Activated CD4-positive, alpha-beta memory T cell treated with anti-CD3 and anti-CD28 coated beads, Interleukin-2, amount 10 ng/mL, durations not matched to agents 7 days and 5 days (primary cell): ENCODE results near the gene SLC35F3. TPM values are rescaled to one million over a fixed set of nuclear protein-coding genes. Genes with fewer than 3 reads are reported as not detected.
"Not testable (repeated sequence)": the region's sequence is repeated elsewhere in the genome, so short reads cannot be mapped to it uniquely, and the experiment has no call there.

Experiments
- CTCF ChIA-PET: fragments of 350-600 bp; sonication (Branson Sonifier 250); formaldehyde crosslinking; loops from one replicate; lab custom pipeline; 2021; ENCODE audit warnings: antibody characterized with exemption, inconsistent platforms; lab: Charles Lee
- POLR2A ChIA-PET: fragments of 350-600 bp; sonication (Branson Sonifier 250); formaldehyde crosslinking; loops from one replicate; lab custom pipeline; 2021; ENCODE audit warnings: antibody characterized with exemption; lab: Charles Lee
- DNase-seq: peaks from one replicate; pipeline ENCODE4 v3.0.0-alpha.2; 2020
- H3K27ac Mint-ChIP-seq: one replicate; pipeline ENCODE4 v1.8.0; 2021; ENCODE audit warnings: mild to moderate bottlenecking, mixed read lengths
- H3K27me3 Mint-ChIP-seq: one replicate; pipeline ENCODE4 v1.8.0; 2021; ENCODE audit warnings: mixed read lengths
- H3K36me3 Mint-ChIP-seq: one replicate; pipeline ENCODE4 v1.8.0; 2021; ENCODE audit warnings: low read depth, mixed read lengths
- H3K4me1 Mint-ChIP-seq: one replicate; pipeline ENCODE4 v1.8.0; 2021; ENCODE audit warnings: mixed read lengths
- H3K4me3 Mint-ChIP-seq: one replicate; pipeline ENCODE4 v1.8.0; 2021; ENCODE audit warnings: mild to moderate bottlenecking, mixed read lengths
- H3K9me3 Mint-ChIP-seq: one replicate; pipeline ENCODE4 v1.8.0; 2021; ENCODE audit warnings: mixed read lengths
- total RNA-seq, 2 experiments: library from RNA; stranded (reverse); gene quantifications; one replicate each; pipeline ENCODE4 v1.2.3, GENCODE V29; 2021

SLC35F3 gene
- total RNA-seq, 2 experiments from 2014 or later = 10.7 to 11.3 TPM

- peaks cover 4% of the 10 kb centered on the region for H3K9me3 Mint-ChIP-seq
These were observed 427.0 kb downstream of the SLC35F3 start for GRCh38 chr1:234331507-234331906.

GRCh38 chr1:234336359-234336758, 431.9 kb downstream of the SLC35F3 start:
- peaks cover 29% of the 10 kb centered on the region for H3K27me3 Mint-ChIP-seq
- POLR2A ChIA-PET = no interaction called here

More at GRCh38 chr1:234331507-234331906, 427.0 kb downstream of the SLC35F3 start:
- H3K36me3 Mint-ChIP-seq = no peaks in the 10 kb centered on the region
- ChIA-PET POLR2A (no interaction called here), CTCF (interaction anchor here (1.6 kb wide), 1 partner anchor 21 kb away, joined by 5 read pairs; no protein-coding TSS in a partner anchor)
- no peak overlapping the region for H3K4me3 Mint-ChIP-seq
- no peak for DNase-seq
- peaks cover 4% of the 10 kb centered on the region for H3K4me1 Mint-ChIP-seq
- no peak overlapping the region for H3K27ac Mint-ChIP-seq
- peaks cover 14% of the 10 kb centered on the region for H3K27me3 Mint-ChIP-seq

GRCh38 chr1:234337233-234337632, 432.8 kb downstream of the SLC35F3 start:
- ChIA-PET CTCF (interaction anchor here (1.4 to 1.6 kb wide), 2 partner anchors 10 to 27 kb away, joined by 6 to 11 read pairs; no protein-coding TSS in a partner anchor), POLR2A (no interaction called here)
- H3K27me3 Mint-ChIP-seq = peaks cover 24% of the 10 kb centered on the region
- H3K36me3 Mint-ChIP-seq = no peaks in the 10 kb centered on the region
- H3K9me3 Mint-ChIP-seq = peaks cover 8% of the 10 kb centered on the region
- no peaks in the 10 kb centered on the region for H3K4me1 Mint-ChIP-seq
- DNase-seq = no peak
- no peak overlapping the region for H3K27ac Mint-ChIP-seq
- no peak overlapping the region for H3K4me3 Mint-ChIP-seq

More at GRCh38 chr1:234336359-234336758, 431.9 kb downstream of the SLC35F3 start:
- no peak for DNase-seq
- CTCF ChIA-PET = interaction anchor here (0.6 to 1.6 kb wide), 4 partner anchors 9 to 224 kb away, joined by 3 to 11 read pairs (median 4); no protein-coding TSS in a partner anchor
- H3K4me3 Mint-ChIP-seq = no peak overlapping the region
- peaks cover 8% of the 10 kb centered on the region for H3K9me3 Mint-ChIP-seq
- no peaks in the 10 kb centered on the region for H3K36me3 Mint-ChIP-seq
- no peak overlapping the region for H3K27ac Mint-ChIP-seq
- H3K4me1 Mint-ChIP-seq = no peaks in the 10 kb centered on the region

DNA sequence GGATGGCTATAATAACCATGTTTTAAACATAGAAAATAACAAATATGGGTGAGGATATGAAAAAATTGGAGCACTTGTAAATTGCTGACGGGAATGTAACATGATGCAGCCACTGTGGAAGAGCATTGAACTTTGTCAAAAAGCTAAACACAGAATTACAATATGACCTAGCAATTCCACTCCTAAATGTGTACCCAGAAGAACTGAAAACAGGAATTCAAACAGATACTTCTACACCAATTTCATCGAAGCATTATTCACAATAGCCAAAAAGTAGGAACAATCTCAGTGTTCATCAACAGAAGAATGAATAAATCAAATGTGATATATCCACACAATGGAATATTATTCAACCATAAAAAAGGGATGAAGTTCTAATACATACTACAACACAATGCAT, 436.1 kb downstream of the SLC35F3 start:
- peaks cover 6% of the 10 kb centered on the region for H3K9me3 Mint-ChIP-seq
- peaks cover 18% of the 10 kb centered on the region for H3K27me3 Mint-ChIP-seq
- no peaks in the 10 kb centered on the region for H3K4me1 Mint-ChIP-seq
- H3K27ac Mint-ChIP-seq = no peak overlapping the region
- ChIA-PET POLR2A (no interaction called here), CTCF (no interaction called here)
- no peak overlapping the region for H3K4me3 Mint-ChIP-seq
- no peaks in the 10 kb centered on the region for H3K36me3 Mint-ChIP-seq
- no peak for DNase-seq

GRCh38 chr1:234342774-234343173, 438.3 kb downstream of the SLC35F3 start:
- Mint-ChIP-seq H3K27ac (no peak overlapping the region), H3K27me3 (peaks cover 4% of the 10 kb centered on the region), H3K4me3 (no peak overlapping the region), H3K4me1 (no peaks in the 10 kb centered on the region), H3K9me3 (no peaks in the 10 kb centered on the region), H3K36me3 (no peaks in the 10 kb centered on the region)
- CTCF ChIA-PET = interaction anchor here (1.4 to 1.8 kb wide), 2 partner anchors 16 to 228 kb away, joined by 4 read pairs; no protein-coding TSS in a partner anchor
- no peak for DNase-seq
- POLR2A ChIA-PET = interaction anchor here (1.4 kb wide), 1 partner anchor 31 kb away, joined by 3 read pairs; the partner anchor contains the start of gene COA6

DNA sequence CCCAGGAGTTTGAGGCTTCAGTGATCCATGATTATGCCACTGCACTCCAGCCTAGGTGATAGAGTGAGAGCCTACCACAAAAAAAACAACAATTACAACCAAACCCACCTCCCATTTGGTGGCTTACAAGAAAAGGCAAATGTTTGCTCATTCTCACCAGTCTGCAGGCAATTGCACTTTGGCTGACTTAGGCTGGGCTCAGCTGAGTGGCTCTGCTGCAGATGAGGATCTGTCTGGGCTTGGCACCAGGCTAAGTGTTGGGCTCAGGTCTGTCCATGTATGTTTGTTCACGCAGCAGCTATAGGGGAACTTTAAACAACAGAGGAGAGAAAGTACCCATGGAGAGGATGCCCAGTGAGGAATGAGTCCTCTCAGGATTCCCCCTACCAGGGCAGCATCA, 440.8 kb downstream of the SLC35F3 start:
- Mint-ChIP-seq H3K27ac (no peak overlapping the region), H3K36me3 (no peaks in the 10 kb centered on the region), H3K4me1 (no peaks in the 10 kb centered on the region), H3K27me3 (peaks cover 6% of the 10 kb centered on the region), H3K4me3 (no peak overlapping the region), H3K9me3 (no peaks in the 10 kb centered on the region)
- ChIA-PET CTCF (interaction anchor here (1.4 kb wide), 1 partner anchor 22 kb away, joined by 4 read pairs; no protein-coding TSS in a partner anchor), POLR2A (no interaction called here)
- no peak for DNase-seq

DNA sequence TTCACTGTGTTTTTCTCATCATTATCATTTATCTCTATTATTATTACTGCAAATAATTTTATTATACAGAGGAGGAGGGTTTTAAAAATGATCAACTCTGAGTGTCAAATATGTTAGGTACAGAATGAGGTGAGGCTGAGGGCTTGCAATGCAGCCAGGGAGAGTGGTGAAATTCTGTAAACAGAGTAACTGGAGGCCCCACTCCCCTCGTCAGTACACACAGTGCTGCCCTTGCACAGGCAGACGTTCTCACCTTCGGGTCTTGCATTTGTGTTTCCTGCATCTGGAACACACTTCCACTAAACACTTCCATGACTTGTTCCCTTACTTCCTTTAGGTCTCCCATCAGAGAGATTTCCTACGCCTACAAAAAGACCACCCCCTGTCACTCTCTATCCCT, 444.5 kb downstream of the SLC35F3 start:
- Mint-ChIP-seq H3K9me3 (no peaks in the 10 kb centered on the region), H3K4me3 (no peak overlapping the region), H3K4me1 (no peaks in the 10 kb centered on the region), H3K27me3 (peaks cover 16% of the 10 kb centered on the region), H3K36me3 (no peaks in the 10 kb centered on the region), H3K27ac (no peak overlapping the region)
- DNase-seq = no peak
- ChIA-PET POLR2A (interaction anchor here (1.4 kb wide), 1 partner anchor 24 kb away, joined by 3 read pairs; the partner anchor contains the start of gene COA6), CTCF (interaction anchor here (0.6 kb wide), 1 partner anchor 22 kb away, joined by 3 read pairs; no protein-coding TSS in a partner anchor)

DNA sequence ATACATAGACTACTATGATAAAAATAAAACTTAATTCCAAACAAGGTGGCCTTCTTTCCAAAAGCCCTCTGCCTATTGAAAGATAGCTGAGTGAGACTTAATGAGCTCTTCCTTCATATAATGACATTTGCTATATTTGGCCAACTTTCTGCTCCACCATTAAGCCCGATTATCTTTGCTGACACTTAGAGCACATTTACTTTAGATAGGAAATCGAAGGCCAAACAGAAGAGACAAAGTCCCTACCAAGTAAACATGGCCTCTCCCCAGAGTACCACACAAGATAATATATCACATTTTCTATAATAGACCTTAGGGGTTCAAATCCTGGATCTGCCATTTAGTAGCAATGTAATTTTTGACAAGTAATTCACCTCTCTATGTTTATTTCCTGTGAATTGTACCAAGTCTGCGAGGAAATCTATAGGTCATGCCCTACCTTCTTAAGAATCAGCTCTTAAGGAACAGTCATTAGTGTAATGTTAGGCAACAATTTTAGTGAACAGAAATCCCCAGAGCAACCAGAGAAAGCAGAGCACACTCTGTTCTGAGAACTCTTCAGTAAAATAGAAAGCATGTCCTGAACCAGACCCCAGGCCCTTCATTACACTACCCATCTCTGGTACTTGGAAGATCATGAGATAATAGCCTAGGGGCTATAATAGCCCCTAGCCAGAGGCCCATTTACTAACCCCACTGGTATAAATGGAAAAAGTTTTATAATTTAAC, 451.5 kb downstream of the SLC35F3 start:
- Mint-ChIP-seq H3K36me3 (peaks cover 3% of the 10 kb centered on the region), H3K4me3 (peak overlapping the region; percentile 81), H3K27me3 (peaks cover 12% of the 10 kb centered on the region), H3K27ac (peak overlapping the region; percentile 70), H3K4me1 (peaks cover 19% of the 10 kb centered on the region), H3K9me3 (no peaks in the 10 kb centered on the region)
- POLR2A ChIA-PET = interaction anchor here (3.6 kb wide), 1 partner anchor 18 kb away, joined by 34 read pairs; the partner anchor contains the start of gene COA6
- CTCF ChIA-PET = interaction anchor here (0.8 to 2.7 kb wide), 5 partner anchors 11 to 400 kb away, joined by 3 to 11 read pairs (median 3); no protein-coding TSS in a partner anchor
- no peak for DNase-seq

GRCh38 chr1:234356615-234357269, 452.3 kb downstream of the SLC35F3 start:
- Mint-ChIP-seq H3K27me3 (peaks cover 13% of the 10 kb centered on the region), H3K4me3 (peak overlapping the region; percentile 81), H3K27ac (peak overlapping the region; percentile 70), H3K4me1 (peaks cover 19% of the 10 kb centered on the region)
- ChIA-PET POLR2A (interaction anchor here (0.8 to 3.6 kb wide), 4 partner anchors 13 to 121 kb away, joined by 3 to 34 read pairs (median 4); partner anchors contain the start of gene COA6), CTCF (interaction anchor here (1.4 to 2.7 kb wide), 3 partner anchors 17 to 30 kb away, joined by 3 to 11 read pairs (median 4); partner anchors contain the start of gene COA6)
- not testable (repeated sequence) for H3K9me3 Mint-ChIP-seq, H3K36me3 Mint-ChIP-seq
- peak; percentile 66 for DNase-seq

- peaks cover 3% of the 10 kb centered on the region for H3K36me3 Mint-ChIP-seq
- no peak overlapping the region for H3K27ac Mint-ChIP-seq
- H3K4me1 Mint-ChIP-seq = peaks cover 19% of the 10 kb centered on the region
- H3K27me3 Mint-ChIP-seq = peaks cover 9% of the 10 kb centered on the region
- H3K9me3 Mint-ChIP-seq = no peaks in the 10 kb centered on the region
- DNase-seq = no peak
- peak overlapping the region; percentile 81 for H3K4me3 Mint-ChIP-seq
- ChIA-PET POLR2A (interaction anchor here (0.8 to 3.6 kb wide), 5 partner anchors 12 to 120 kb away, joined by 3 to 34 read pairs (median 4); partner anchors contain the start of gene COA6), CTCF (interaction anchor here (1.2 to 2.7 kb wide), 3 partner anchors 10 to 31 kb away, joined by 3 to 11 read pairs (median 4); partner anchors contain the start of gene COA6)
These were observed 453.4 kb downstream of the SLC35F3 start for GRCh38 chr1:234357831-234358230.

GRCh38 chr1:234361102-234361603, 456.7 kb downstream of the SLC35F3 start:
- no peak for DNase-seq
- peaks cover 4% of the 10 kb centered on the region for H3K27me3 Mint-ChIP-seq
- H3K4me1 Mint-ChIP-seq = peaks cover 15% of the 10 kb centered on the region
- ChIA-PET POLR2A (interaction anchor here (1.2 kb wide), 1 partner anchor 12 kb away, joined by 3 read pairs; the partner anchor contains the start of gene COA6), CTCF (no interaction called here)
- no peaks in the 10 kb centered on the region for H3K9me3 Mint-ChIP-seq
- H3K36me3 Mint-ChIP-seq = peaks cover 3% of the 10 kb centered on the region
- H3K27ac Mint-ChIP-seq = no peak overlapping the region
- no peak overlapping the region for H3K4me3 Mint-ChIP-seq

DNA sequence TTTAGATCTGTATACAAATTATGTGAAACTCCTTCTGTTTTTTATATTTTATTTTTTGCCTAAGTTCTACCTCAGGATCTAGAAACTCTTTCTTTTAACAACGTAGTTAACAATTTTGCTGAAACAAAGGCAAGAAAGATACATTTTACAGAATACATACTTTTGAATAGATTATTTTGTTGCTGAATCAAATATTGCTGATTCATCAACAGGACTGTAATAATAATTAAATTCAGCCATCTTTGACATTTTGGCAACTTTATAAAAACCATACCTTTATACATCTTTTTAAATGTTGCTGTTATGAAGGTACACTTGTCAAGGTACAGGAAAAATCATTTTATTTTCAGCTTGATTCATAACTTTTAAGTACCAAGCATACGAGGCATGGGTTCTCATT, 458.1 kb downstream of the SLC35F3 start:
- no peak for DNase-seq
- H3K4me3 Mint-ChIP-seq = no peak overlapping the region
- no peaks in the 10 kb centered on the region for H3K9me3 Mint-ChIP-seq
- peaks cover 3% of the 10 kb centered on the region for H3K36me3 Mint-ChIP-seq
- POLR2A ChIA-PET = interaction anchor here (3.1 kb wide), 1 partner anchor 11 kb away, joined by 10 read pairs; the partner anchor contains the start of gene COA6
- H3K27me3 Mint-ChIP-seq = peaks cover 4% of the 10 kb centered on the region
- CTCF ChIA-PET = no interaction called here
- peaks cover 14% of the 10 kb centered on the region for H3K4me1 Mint-ChIP-seq
- H3K27ac Mint-ChIP-seq = no peak overlapping the region
